Measurements from ENCODE around the gene MSH3. TPM values are rescaled to one million over a fixed set of nuclear protein-coding genes. Genes with fewer than 3 reads are reported as not detected.

MSH3 gene
- total and polyA plus RNA-seq, 2 of the 8 experiments (the other 6 are each of a cell fraction or from before 2014, with no cell fraction given) = 3.6 to 22.6 TPM

GRCh38 chr5:80799573-80799972, 145.1 kb downstream of the MSH3 start:
- Histone ChIP-seq H2BK120ac (replicated peaks; ENCODE audit: low read depth, low read length) (no peak overlapping the region), H4K8ac (ENCODE audit: extremely low read depth, insufficient read depth, low read length) (no peak overlapping the region), H3K18ac (ENCODE audit: extremely low read depth, low read length) (no peak overlapping the region), H2BK12ac (ENCODE audit: low read depth, low read length) (no peak overlapping the region), H3K27me3 (replicated peaks in 1 of 4; ENCODE audit: control insufficient read depth in 3 of 4, extremely low read depth in 1 of 4, insufficient read depth in 3 of 4, low read length in 3 of 4) (no peaks in the 10 kb centered on the region), H4K5ac (ENCODE audit: insufficient read length, low read depth, low read length) (no peak overlapping the region), H2BK5ac (ENCODE audit: low read depth, low read length) (no peak overlapping the region), H3K79me1 (ENCODE audit: low read depth, low read length) (no peaks in the 10 kb centered on the region), H3K23ac (ENCODE audit: insufficient read length) (no peak overlapping the region), H4K20me1 (replicated peaks in 1 of 2; ENCODE audit: control insufficient read depth in 1 of 2, insufficient read depth in 2 of 2, low read length in 2 of 2) (peaks cover 0 to 1% of the 10 kb centered on the region in 2 experiments), H3K36me3 (ENCODE audit: control insufficient read depth in 2 of 4, insufficient read depth in 4 of 4, low read length in 3 of 4) (peaks cover 0 to 3% (median 0%) of the 10 kb centered on the region in 4 experiments; a peak in 1 of 8 replicates), H3K9me3 (ENCODE audit: insufficient read depth in 2 of 2, low read depth in 1 of 2, low read length in 1 of 2) (no peaks in the 10 kb centered on the region), H4K91ac (replicated peaks; ENCODE audit: insufficient read length, low read length) (no peak overlapping the region), H2BK20ac (ENCODE audit: low read length) (no peak overlapping the region), H2AFZ (ENCODE audit: low read length) (no peak overlapping the region), H3K9ac (replicated peaks in 1 of 4; ENCODE audit: extremely low read depth in 1 of 4, low read depth in 3 of 4, low read length in 3 of 4) (no peak overlapping the region), H3K4me2 (ENCODE audit: insufficient read depth in 1 of 2, low read depth in 2 of 2, low read length in 2 of 2) (no peak overlapping the region), H3K56ac (replicated peaks; ENCODE audit: insufficient read length, low read depth, low read length) (no peak overlapping the region), H3K79me2 (ENCODE audit: control insufficient read depth in 1 of 2, insufficient read depth in 2 of 2, low read length in 2 of 2) (no peaks in the 10 kb centered on the region), H2BK15ac (ENCODE audit: low read length) (no peak overlapping the region), H3K14ac (ENCODE audit: insufficient read length) (no peak overlapping the region), H3K4ac (replicated peaks; ENCODE audit: insufficient read length, low read depth, low read length) (no peak overlapping the region), H3K4me1 (replicated peaks in 1 of 4; ENCODE audit: control insufficient read depth in 3 of 4, insufficient read depth in 4 of 4, low read length in 3 of 4) (no peaks in the 10 kb centered on the region), H3K23me2 (ENCODE audit: low read depth, low read length) (no peaks in the 10 kb centered on the region), H2AK5ac (ENCODE audit: low read depth, low read length) (no peak overlapping the region), H3K4me3 (ENCODE audit: extremely low read depth in 1 of 4, insufficient read depth in 2 of 4, low read depth in 3 of 4, low read length in 4 of 4) (no peak overlapping the region), H3K27ac (ENCODE audit: low read depth, low read length) (no peak overlapping the region)
- POLR2A ChIA-PET (ENCODE audit: partially characterized antibody) = no interaction called here
- CTCF ChIA-PET (ENCODE audit: partially characterized antibody) = no interaction called here
- FAIRE-seq (no peak), DNase-seq (ENCODE audit: low read depth in 1 of 2, low spot score in 2 of 2) (no peak)
- 91% methylated on average over 2 of the region's 2 CpGs; no CpG with 5 or more reads in 1 of the 2 experiments for WGBS, 2 experiments (ENCODE audit: extremely low coverage in 1 of 2, insufficient coverage in 1 of 2, insufficient read length in 1 of 2, insufficient replicate concordance in 2 of 2, low coverage in 1 of 2, low lambda C conversion rate in 2 of 2, missing lambda C conversion rate in 1 of 2)
- no peak for TF ChIP-seq MAFK (IDR thresholded peaks at IDR 0.05; ENCODE audit: low read depth, low read length)

Data from H1 (cell line).